ENCODE data around the gene TMEM18. TPM values are rescaled to one million over a fixed set of nuclear protein-coding genes. Genes with fewer than 3 reads are reported as not detected.

Gene TMEM18
- total and polyA plus RNA-seq, 2 of the 13 experiments (the other 11 are each of a cell fraction or from before 2014, with no cell fraction given) = 45.9 to 49.4 TPM

DNA sequence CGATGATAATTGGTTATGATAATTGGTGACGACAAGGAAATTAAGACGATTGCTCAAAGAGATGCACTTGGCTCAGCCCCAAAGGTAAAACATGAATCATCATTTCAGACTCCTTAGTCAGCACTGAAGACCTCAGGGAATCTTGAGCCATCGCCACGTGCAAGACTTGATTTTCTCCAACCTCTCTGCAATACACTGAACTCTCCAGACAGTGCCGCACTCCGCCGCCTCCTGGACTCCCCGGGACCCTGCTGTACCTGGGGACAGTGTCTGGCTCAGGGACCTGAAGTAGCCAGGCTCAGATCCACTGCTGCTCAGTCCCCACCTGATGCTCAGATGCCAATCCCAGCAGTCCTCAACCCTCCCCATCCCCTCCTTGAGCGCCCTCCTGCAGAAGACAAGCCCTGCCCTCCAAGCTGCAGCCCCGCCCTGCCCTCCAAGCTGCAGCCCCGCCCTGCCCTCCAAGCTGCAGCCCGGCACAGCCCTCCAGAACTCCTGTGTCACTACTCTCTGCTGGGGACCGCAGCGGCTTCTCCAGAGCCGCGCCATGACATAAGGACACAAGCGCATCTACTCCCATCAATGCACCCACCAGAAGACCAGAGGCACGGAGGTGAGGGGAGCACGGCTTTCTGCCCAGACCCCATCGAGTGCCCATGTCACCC, 1.1 kb downstream of the TMEM18 start (continued):
- TF ChIP-seq SNAPC4 (CRISPR knock-in tag; IDR thresholded peaks at IDR 0.05) = no peak
- no peak for TF ChIP-seq ZNF558 (CRISPR knock-in tag; IDR thresholded peaks at IDR 0.05; ENCODE audit: borderline replicate concordance)
- TF ChIP-seq ARID2 (CRISPR knock-in tag; IDR thresholded peaks at IDR 0.05; ENCODE audit: borderline replicate concordance) = peak; percentile 76; the same call in 1 of the 2 replicates
- TF ChIP-seq RBAK (CRISPR knock-in tag; IDR thresholded peaks at IDR 0.05) = no peak
- no peak for TF ChIP-seq ZNF180 (CRISPR knock-in tag; IDR thresholded peaks at IDR 0.05; ENCODE audit: borderline replicate concordance, low read depth)
- no peak for TF ChIP-seq PRPF4 (IDR thresholded peaks at IDR 0.05; ENCODE audit: low read depth, low read length, poor library complexity, severe bottlenecking)
- TF ChIP-seq HES4 (CRISPR knock-in tag; IDR thresholded peaks at IDR 0.05; ENCODE audit: borderline replicate concordance) = no peak; the same call in 1 of the 2 replicates
- TF ChIP-seq, protein P1, sequence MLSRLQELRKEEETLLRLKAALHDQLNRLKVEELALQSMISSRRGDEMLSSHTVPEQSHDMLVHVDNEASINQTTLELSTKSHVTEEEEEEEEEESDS (CRISPR knock-in tag; IDR thresholded peaks at IDR 0.05; ENCODE audit: borderline replicate concordance) = no peak
- TF ChIP-seq YEATS4 (CRISPR knock-in tag; IDR thresholded peaks at IDR 0.05; ENCODE audit: borderline replicate concordance) = no peak
- TF ChIP-seq THYN1 (CRISPR knock-in tag; IDR thresholded peaks at IDR 0.05; ENCODE audit: borderline replicate concordance, low read depth) = no peak
- TF ChIP-seq MED1 (CRISPR knock-in tag; IDR thresholded peaks at IDR 0.05) = no peak
- no peak for TF ChIP-seq ZNF282 (IDR thresholded peaks at IDR 0.05; ENCODE audit: partially characterized antibody)
- TF ChIP-seq ZNF124 (CRISPR knock-in tag; IDR thresholded peaks at IDR 0.05) = no peak
- TF ChIP-seq ZNF891 (CRISPR knock-in tag; IDR thresholded peaks at IDR 0.05) = no peak
- TF ChIP-seq, protein P2, sequence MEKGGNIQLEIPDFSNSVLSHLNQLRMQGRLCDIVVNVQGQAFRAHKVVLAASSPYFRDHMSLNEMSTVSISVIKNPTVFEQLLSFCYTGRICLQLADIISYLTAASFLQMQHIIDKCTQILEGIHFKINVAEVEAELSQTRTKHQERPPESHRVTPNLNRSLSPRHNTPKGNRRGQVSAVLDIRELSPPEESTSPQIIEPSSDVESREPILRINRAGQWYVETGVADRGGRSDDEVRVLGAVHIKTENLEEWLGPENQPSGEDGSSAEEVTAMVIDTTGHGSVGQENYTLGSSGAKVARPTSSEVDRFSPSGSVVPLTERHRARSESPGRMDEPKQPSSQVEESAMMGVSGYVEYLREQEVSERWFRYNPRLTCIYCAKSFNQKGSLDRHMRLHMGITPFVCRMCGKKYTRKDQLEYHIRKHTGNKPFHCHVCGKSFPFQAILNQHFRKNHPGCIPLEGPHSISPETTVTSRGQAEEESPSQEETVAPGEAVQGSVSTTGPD (CRISPR knock-in tag; IDR thresholded peaks at IDR 0.05) = no peak
- TF ChIP-seq, protein P3, sequence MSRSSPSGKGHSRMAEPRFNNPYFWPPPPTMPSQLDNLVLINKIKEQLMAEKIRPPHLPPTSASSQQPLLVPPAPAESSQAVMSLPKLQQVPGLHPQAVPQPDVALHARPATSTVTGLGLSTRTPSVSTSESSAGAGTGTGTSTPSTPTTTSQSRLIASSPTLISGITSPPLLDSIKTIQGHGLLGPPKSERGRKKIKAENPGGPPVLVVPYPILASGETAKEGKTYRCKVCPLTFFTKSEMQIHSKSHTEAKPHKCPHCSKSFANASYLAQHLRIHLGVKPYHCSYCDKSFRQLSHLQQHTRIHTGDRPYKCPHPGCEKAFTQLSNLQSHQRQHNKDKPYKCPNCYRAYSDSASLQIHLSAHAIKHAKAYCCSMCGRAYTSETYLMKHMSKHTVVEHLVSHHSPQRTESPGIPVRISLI (CRISPR knock-in tag; IDR thresholded peaks at IDR 0.05; ENCODE audit: borderline replicate concordance) = no peak
- peak; percentile 67; the same call in 1 of the 2 replicates for TF ChIP-seq ZNF501 (CRISPR knock-in tag; IDR thresholded peaks at IDR 0.05)
- TF ChIP-seq MTF2 (CRISPR knock-in tag; IDR thresholded peaks at IDR 0.05; ENCODE audit: borderline replicate concordance) = peak; percentile 27; the same call in 1 of the 2 replicates
- TF ChIP-seq SMAD3 (CRISPR knock-in tag; IDR thresholded peaks at IDR 0.05) = no peak
- no peak for TF ChIP-seq RBFOX2 (IDR thresholded peaks at IDR 0.05; ENCODE audit: low read depth, low read length)
- TF ChIP-seq KDM5A (IDR thresholded peaks at IDR 0.05; ENCODE audit: borderline replicate concordance, low read length) = no peak

Data from HepG2 (cell line).